ENCODE measurements around the gene ZCCHC24. TPM values are rescaled to one million over a fixed set of nuclear protein-coding genes. Genes with fewer than 3 reads are reported as not detected.

Gene ZCCHC24
- polyA plus RNA-seq, 1 of the 3 experiments (the other 2 are of a cell fraction): 15.8 TPM

DNA sequence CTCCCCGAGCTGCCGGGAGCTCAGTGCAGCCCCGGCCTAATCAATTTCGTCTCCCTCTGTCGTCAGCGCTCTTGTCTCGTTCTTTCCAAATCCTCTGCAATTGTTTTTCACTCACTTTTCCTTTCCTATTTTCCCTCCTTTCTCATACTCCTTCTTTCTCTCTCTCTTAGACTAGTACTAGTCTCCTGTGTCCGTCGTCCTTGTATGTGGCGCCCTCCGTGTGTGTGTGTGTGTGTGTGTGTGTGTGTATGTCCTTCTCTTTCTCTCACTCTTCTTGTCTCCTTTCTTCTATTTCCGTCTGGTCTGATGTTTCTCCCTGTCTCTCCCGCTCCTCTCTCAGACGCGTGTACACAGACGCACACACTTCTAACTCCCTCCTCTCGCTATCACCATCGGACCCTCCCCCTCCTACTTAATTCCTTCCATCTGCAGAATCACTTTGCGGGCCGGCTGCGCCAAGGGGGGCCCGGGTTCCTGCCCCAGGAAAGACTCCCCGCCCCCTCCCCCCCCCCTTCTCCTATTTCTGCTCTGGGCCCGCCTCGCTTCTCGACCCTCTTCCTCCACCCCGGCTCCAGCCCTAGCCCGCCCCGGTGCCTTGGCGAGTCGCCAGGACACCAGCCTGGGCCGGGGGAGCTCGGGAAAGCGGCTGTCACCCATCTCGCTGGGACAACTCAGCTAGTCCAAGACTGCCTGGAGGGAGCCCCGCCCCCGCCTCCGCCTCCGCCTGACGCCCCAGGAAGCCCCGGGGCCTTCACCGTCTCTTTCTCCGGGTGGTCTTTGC, 743 bp upstream of the ZCCHC24 start (continued):
- TF ChIP-seq, protein P1, sequence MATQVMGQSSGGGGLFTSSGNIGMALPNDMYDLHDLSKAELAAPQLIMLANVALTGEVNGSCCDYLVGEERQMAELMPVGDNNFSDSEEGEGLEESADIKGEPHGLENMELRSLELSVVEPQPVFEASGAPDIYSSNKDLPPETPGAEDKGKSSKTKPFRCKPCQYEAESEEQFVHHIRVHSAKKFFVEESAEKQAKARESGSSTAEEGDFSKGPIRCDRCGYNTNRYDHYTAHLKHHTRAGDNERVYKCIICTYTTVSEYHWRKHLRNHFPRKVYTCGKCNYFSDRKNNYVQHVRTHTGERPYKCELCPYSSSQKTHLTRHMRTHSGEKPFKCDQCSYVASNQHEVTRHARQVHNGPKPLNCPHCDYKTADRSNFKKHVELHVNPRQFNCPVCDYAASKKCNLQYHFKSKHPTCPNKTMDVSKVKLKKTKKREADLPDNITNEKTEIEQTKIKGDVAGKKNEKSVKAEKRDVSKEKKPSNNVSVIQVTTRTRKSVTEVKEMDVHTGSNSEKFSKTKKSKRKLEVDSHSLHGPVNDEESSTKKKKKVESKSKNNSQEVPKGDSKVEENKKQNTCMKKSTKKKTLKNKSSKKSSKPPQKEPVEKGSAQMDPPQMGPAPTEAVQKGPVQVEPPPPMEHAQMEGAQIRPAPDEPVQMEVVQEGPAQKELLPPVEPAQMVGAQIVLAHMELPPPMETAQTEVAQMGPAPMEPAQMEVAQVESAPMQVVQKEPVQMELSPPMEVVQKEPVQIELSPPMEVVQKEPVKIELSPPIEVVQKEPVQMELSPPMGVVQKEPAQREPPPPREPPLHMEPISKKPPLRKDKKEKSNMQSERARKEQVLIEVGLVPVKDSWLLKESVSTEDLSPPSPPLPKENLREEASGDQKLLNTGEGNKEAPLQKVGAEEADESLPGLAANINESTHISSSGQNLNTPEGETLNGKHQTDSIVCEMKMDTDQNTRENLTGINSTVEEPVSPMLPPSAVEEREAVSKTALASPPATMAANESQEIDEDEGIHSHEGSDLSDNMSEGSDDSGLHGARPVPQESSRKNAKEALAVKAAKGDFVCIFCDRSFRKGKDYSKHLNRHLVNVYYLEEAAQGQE (IDR thresholded peaks at IDR 0.05; ENCODE audit: low read depth, low read length): no peak
- TF ChIP-seq, protein P2, sequence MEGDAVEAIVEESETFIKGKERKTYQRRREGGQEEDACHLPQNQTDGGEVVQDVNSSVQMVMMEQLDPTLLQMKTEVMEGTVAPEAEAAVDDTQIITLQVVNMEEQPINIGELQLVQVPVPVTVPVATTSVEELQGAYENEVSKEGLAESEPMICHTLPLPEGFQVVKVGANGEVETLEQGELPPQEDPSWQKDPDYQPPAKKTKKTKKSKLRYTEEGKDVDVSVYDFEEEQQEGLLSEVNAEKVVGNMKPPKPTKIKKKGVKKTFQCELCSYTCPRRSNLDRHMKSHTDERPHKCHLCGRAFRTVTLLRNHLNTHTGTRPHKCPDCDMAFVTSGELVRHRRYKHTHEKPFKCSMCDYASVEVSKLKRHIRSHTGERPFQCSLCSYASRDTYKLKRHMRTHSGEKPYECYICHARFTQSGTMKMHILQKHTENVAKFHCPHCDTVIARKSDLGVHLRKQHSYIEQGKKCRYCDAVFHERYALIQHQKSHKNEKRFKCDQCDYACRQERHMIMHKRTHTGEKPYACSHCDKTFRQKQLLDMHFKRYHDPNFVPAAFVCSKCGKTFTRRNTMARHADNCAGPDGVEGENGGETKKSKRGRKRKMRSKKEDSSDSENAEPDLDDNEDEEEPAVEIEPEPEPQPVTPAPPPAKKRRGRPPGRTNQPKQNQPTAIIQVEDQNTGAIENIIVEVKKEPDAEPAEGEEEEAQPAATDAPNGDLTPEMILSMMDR (IDR thresholded peaks at IDR 0.05): no peak
- TF ChIP-seq NRF1 (IDR thresholded peaks at IDR 0.05; ENCODE audit: low read depth, low read length) (no peak), SMC3 (IDR thresholded peaks at IDR 0.05; ENCODE audit: low read depth, low read length) (no peak), CHD2 (IDR thresholded peaks at IDR 0.05; ENCODE audit: low read length, partially characterized antibody) (no peak)
- TF ChIP-seq, protein P3, sequence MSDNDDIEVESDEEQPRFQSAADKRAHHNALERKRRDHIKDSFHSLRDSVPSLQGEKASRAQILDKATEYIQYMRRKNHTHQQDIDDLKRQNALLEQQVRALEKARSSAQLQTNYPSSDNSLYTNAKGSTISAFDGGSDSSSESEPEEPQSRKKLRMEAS (IDR thresholded peaks at IDR 0.05; ENCODE audit: low read depth): no peak

DNA sequence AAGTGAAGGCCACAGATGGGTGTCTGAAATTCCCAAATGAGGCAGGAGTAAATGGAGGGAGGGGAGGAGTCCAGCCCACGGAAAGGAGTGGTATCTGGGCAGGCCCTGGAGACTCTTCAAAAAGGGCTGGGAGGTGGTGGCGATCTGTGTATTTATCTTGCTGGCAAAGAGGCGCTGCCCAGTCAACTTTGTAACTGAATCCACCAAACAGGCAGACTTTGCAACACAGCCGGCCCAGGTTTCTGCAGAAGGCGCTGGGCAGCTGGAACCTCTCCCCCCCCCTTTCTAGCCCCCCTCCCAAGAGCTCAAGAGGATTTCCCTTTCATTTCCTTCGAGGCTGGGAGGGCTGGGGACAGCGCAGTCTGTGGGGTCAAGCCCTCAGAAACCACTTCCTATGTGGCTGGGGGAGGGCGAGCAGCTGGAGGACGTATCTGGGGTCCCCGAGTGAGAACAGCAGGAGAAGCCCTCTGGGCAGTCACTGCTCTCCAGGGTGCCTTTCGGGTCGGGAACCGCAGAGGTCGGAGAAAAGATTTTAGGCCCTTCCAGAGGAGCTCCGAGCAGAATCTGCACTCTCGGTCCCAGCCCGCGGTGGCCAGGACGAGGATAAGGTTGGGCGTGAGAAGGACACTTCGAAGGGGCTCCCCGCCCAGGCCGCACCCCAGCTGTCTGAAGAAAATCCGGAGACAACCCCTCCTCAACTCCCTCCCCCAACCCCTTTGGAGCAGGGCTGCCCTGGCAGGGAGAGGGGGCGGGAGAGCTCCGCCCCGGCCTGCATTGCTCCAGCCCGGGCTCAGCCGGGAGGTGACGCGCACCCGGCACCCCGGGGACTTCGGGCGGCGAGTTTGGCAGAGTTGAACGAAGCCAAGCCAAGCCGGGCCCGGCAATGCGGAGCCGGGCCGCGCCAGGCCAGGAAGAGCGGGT, 965 bp downstream of the ZCCHC24 start:
- Histone ChIP-seq H3K27me3 (ENCODE audit: insufficient read depth) (no peaks in the 10 kb centered on the region), H3K79me2 (ENCODE audit: insufficient read depth) (peaks cover 49% of the 10 kb centered on the region), H3K9me2 (no peaks in the 10 kb centered on the region), H3K27ac (ENCODE audit: low read depth in 2 of 2, low read length in 1 of 2) (peak overlapping the region; percentile 62 to 72), H3K4me3 (ENCODE audit: low read depth in 2 of 2, low read length in 1 of 2) (peak overlapping the region; percentile 72 to 97), H3K9me3 (no peaks in the 10 kb centered on the region), H4K20me1 (ENCODE audit: insufficient read depth) (peaks cover 41% of the 10 kb centered on the region), H3K36me3 (replicated peaks in 1 of 2; ENCODE audit: control insufficient read depth in 1 of 2, insufficient read depth in 2 of 2, low read length in 1 of 2) (no peaks in the 10 kb centered on the region), H3K4me1 (ENCODE audit: control insufficient read depth in 1 of 2, insufficient read depth in 2 of 2, low read depth in 1 of 2, low read length in 1 of 2) (peaks cover 15 to 46% of the 10 kb centered on the region in 2 experiments; a peak in 2 of 4 replicates), H3K9ac (peak overlapping the region; percentile 75), H2AFZ (ENCODE audit: low read depth) (peak overlapping the region; percentile 67; the same call in 1 of the 2 replicates), H3F3A (replicated peaks; ENCODE audit: insufficient read depth) (peaks cover 15% of the 10 kb centered on the region), H3K4me2 (peak overlapping the region; percentile 97)
- DNase-seq: peak; percentile 78
- WGBS (ENCODE audit: low lambda C conversion rate): 5% methylated on average over 9 of the region's 44 CpGs
- CTCF ChIA-PET: interaction anchor here (0.7 to 1.7 kb wide), 9 partner anchors 9 to 70 kb away, joined by 3 to 6 read pairs (median 3); no protein-coding TSS in a partner anchor
- TF ChIP-seq EP300 (IDR thresholded peaks at IDR 0.05; ENCODE audit: borderline replicate concordance in 1 of 2, low read depth in 1 of 2, low read length in 1 of 2): no peak
- TF ChIP-seq, protein P3 (IDR thresholded peaks at IDR 0.05; ENCODE audit: low read depth): 0 out of 2 replicates have a peak, but pooled peaks have one; percentile 8
- POLR2A ChIA-PET: interaction anchor here (0.6 to 1.0 kb wide), 3 partner anchors 36 to 102 kb away, joined by 3 to 5 read pairs (median 3); no protein-coding TSS in a partner anchor

All from SK-N-SH (cell line).